GM19395 (cell line): ENCODE measurements around the gene CXCR4.
"Not testable (repeated sequence)": the region's sequence is repeated elsewhere in the genome, so short reads cannot be mapped to it uniquely, and the experiment has no call there.

ENCODE experiments used
- ATAC-seq: cut with Tn5 transposase; IDR thresholded peaks from one replicate; pipeline ENCODE4 v1.9.1; 2021; ENCODE audit warnings: mild to moderate bottlenecking, moderate library complexity; ENCODE audit not compliant: unreplicated experiment

Gene CXCR4

GRCh38 chr2:136080114-136080513 lies 37.8 kb downstream of the CXCR4 start:
- no peak for ATAC-seq

- no peak for ATAC-seq
Measured at GRCh38 chr2:136077107-136077506, 40.8 kb downstream of the CXCR4 start.

- no peak for ATAC-seq
Measured at GRCh38 chr2:136075476-136075875, 42.5 kb downstream of the CXCR4 start.

GRCh38 chr2:136072621-136073020 lies 45.3 kb downstream of the CXCR4 start:
- ATAC-seq = no peak

GRCh38 chr2:136071887-136072286 lies 46.1 kb downstream of the CXCR4 start:
- ATAC-seq = not testable (repeated sequence)

- ATAC-seq = no peak
Measured at GRCh38 chr2:136070913-136071312, 47.0 kb downstream of the CXCR4 start.

GRCh38 chr2:136069773-136070172 lies 48.2 kb downstream of the CXCR4 start:
- ATAC-seq = no peak

GRCh38 chr2:136068581-136069227 lies 49.2 kb downstream of the CXCR4 start:
- ATAC-seq = peak; percentile 37

GRCh38 chr2:136067897-136068580 lies 49.9 kb downstream of the CXCR4 start:
- no peak for ATAC-seq

GRCh38 chr2:136067459-136067858 lies 50.5 kb downstream of the CXCR4 start:
- ATAC-seq = no peak

- peak; percentile 82 for ATAC-seq
Measured at GRCh38 chr2:136065907-136066306, 52.0 kb downstream of the CXCR4 start.

- ATAC-seq = peak; percentile 48
Measured at GRCh38 chr2:136065384-136065783, 52.6 kb downstream of the CXCR4 start.
